IPS DF 4.7 (cell line): Measurements from ENCODE around the gene TULP3.

Source experiments
- DNase-seq: peaks from one replicate; pipeline ENCODE4 v3.0.0-alpha.2; 2013; ENCODE audit warnings: low spot score; ENCODE audit errors: extremely low read depth

Gene TULP3

DNA sequence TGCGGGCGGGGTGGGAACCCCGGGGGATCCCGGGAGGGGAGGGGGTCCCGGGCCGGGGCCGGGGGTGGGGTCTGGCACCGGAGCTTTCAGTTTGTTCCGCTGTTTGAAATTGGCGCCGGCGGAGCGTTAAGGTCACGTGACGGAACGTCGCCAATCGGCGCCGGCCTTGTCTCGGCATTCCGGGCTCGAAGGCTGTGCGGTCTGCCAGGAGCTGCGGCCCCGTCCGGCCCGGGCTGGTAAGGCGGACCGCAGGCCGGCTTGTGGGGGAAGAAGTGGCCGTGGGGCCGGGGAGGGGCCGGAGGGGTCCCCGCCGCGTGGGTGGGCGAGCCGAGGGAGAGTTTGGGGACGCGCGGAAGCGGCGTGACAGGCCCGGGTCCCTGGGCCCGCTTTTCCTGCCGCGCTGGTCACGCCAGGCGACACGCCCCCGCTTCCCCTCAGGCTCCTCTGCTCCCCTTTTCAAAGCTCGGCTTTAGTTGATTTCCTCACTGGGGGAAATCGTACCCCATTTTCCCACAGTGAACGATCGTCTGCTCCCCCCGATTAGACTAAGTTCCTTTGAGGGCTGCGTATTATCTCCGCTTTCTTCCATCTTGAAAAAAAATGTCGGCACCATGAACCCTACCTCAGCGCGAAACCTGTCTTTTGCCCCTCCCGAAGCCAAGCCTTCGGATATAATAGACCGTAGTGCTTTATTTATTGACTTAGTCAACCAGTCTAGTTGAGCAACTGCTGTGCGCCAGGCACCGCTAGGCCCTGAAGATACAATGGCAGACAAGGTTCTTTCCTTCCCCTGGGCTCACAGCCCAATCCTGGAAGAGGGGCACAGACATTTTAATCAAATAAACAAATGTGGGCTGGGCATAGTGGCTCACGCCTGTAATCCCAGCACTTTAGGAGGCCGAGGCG lies 13.4 kb upstream of the TULP3 start, which contains the start of the genes FOXM1 and RHNO1:
Gene FOXM1, minus strand, starts transcription at position 128 of the 906 bp plus-strand sequence. CDS start 2,696 bp downstream, outside the sequence.
Gene RHNO1, plus strand, starts transcription at position 177 of the 906 bp plus-strand sequence. CDS start 8,144 bp downstream, outside the sequence.
- DNase-seq: no peak

DNA sequence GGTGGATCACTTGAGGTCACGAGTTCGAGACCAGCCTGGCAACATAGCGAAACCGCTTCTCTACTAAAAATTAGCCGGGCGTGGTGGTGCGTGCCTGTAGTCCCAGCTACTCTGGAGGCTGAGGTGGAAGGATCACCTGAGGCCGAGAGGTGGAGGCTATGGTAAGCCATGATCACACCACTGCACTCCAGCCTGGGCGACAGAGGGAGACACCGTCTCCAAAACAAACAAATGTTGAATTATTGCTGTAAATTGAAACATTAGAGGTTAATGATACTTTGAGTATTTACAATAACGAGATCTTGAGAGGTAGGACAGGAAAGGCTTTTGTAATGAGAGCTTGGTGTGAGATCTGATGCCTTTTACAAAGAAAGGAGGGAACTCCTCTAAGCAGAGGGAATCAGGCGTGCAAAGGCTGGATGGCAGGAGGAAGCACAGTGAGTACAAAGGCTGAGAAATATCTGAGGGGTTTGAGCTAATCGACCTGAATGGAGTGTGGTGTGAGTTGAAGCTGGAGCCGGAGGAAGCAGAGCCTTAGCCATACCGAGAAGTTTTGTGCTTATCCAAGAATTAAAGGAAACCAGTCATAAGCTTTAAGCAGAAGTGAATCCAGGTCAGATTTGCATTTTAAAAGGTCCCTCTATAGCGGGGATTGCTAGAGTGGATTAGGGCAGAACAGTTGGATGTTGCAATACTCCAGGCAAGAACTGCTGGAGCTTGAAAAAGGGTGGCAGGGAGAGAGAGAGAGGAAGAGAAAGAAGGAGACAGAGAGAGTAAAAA lies 12.5 kb upstream of the TULP3 start:
- no peak for DNase-seq

DNA sequence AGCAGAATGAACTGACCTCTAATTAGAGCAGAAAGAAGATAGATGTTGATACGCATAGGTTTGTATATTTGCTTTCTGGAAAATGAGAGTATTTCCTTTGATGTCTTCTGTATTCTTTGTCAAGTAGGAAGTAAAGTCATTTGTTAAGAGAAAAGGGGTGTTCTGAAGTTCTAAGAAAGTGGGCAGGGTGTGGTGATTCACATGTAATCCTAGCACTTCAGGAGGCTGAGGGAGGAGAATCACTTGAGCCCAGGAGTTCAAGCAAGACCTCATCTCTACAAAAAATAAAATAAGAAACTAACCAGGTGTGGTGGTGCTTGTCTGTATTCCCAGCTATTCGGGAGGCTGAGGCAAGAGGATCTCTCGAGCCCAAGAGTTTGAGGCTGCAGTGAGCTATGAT lies 10.8 kb upstream of the TULP3 start:
- no peak for DNase-seq

DNA sequence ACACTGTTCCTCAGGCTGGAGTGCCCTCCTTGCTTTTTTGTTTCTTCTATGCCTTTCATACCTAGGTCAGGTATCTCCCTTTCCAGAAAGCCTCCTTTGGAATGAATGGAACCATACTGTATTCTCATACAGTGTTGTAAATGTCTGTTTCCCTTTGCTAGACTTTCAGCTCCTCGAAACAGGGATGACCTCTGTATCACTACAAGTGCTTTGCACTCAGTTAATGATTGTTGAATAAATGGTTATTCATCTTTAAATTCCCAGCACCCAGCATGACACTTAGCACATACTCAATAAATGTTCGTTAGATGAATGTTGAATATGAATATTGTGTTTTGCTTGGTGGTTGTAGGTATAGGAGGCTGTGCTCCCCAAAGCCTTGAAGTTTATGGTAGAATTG lies 5.9 kb upstream of the TULP3 start:
- DNase-seq: no peak

DNA sequence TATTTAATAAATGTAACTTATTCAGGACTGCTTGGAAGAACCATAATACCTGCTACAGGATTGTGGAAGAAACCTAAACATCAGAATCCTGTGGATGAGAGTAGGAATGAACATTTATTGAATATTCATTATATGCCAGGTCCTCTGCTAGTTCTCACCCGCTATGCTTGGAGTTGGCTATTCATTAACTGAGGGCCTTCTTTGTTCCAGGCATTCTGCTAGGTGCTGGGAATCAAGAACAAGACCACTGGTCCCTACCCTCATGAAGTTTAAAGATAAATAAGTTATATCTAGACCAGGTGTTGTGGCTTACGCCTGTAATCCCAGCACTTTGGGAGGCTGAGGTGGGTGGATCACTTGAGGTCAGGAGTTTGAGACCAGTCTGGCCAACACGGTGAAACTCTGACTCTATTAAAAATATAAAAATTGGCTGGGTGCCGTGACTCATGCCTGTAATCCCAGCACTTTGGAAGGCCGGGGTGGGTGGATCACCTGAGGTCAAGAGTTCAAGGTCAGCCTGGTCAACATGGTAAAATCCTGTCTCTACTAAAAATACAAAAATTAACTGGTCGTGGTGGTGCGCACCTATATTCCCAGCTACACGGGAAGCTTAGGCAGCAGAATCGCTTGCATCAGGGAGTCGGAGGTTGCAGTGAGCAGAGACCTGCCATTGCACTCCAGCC lies 3.8 kb upstream of the TULP3 start:
- DNase-seq: no peak

DNA sequence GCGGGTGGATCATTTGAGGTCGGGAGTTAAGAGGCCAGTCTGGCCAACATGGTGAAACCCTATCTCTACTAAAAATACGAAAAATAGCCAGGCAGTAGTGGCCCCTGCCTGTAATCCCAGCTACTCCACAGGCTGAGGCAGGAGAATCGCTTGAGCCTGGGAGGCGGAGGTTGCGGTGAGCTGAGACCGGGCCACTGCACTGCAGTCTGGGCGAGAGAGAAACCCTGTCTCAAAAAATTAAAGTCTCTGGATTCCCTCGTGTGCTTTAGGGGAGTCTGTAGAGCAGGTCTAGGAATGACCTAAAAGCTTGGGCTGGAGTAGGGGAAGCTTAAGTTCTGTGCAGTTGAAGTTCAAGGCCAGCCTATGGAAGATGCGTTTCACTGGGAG lies 697 bp upstream of the TULP3 start:
- no peak for DNase-seq

DNA sequence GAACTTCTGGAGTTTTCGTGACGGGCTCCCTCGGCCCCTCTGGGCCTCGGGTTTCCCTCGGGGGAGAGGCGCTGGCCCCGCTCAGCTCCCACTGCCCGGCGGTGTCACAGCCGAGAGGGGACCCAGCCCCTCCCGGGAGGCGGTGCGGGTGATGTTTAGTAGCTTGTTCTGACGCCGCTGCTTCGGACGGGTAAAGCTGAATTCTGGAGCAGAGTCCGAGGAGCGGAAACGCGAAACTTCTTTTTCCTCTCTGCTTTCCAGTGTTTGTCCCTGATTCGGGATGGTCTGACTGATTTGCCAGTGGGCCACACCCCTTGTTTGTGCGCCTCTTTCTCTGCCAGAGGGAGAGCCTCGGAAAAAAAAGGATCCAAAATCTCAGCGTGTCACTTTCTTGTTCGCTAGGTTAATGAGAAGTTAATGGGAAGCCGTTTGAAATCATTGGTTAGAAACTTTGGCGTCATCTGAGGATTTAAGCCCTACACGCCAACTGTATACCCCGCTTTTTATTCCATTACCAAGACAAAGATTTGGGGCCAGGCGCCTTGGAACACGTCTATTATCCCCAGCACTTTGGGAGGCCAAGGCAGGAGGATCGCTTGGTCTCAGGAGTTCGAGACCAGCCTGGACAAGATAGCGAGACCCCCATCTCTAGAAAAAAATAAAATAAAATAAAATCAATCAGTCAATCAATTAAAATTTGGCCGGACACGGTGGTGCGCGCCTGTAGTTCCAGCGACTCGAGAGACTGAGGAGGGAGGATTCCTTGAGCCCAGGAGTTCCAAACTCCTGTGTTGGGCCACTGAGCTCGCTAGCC lies 756 bp downstream of the TULP3 start:
- DNase-seq: no peak

DNA sequence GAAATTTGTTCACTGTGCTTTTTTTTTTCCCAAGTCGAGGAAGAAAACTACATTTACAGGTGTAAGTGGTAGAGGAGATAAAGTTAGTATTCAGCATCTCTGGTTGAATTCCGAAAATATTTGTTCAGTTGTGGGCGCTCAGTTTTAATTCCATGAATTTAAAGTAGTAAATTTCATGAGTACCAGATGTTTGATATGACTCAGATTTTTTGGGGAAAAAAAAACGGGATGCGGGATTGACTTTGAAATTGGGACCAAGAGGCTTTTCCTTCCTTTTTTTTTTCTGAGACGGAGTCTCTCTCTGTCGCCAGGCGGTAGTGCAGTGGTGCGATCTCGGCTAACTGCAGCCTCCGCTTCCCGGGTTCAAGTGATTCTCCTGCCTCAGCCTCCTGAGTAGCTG lies 1.6 kb downstream of the TULP3 start:
- DNase-seq: no peak

DNA sequence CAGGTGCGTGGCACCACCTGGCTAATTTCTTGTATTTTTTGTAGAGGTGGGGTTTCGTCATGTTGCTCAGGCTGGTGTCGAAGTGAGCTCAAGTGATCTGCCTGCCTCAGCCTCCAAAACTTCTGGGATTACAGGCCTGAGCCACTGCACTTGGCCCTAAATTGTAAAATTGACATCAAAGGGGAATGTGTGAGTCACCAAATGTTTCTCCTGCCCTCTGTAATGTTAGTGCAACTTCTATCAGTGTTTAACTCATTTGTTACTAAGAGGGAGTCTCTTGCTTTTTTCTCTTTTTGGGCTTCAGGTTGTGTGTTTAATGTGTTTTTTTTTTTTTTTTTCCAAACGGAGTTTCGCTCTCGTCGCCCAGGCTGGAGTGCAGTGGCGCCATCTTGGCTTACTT lies 2.3 kb downstream of the TULP3 start:
- DNase-seq: no peak

DNA sequence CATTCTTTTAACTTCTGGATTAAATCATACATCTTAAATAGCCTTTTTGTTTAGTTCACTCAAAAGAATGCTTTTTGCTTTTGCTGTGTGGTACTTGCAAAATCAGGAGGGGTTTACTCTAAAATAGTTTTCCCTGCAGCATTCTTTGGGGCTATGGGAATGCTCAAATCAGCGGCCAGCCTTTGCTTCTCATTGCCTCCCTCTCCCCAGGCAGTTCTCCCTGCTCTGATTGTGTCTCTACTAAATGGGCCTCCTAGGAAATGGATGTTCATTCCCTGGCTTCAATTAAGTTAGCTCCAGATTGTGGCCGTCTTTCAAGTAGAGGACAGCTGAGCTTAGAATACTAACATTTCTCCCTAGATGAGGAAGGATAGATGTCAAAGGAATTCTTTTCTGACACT lies 4.4 kb downstream of the TULP3 start:
- no peak for DNase-seq

DNA sequence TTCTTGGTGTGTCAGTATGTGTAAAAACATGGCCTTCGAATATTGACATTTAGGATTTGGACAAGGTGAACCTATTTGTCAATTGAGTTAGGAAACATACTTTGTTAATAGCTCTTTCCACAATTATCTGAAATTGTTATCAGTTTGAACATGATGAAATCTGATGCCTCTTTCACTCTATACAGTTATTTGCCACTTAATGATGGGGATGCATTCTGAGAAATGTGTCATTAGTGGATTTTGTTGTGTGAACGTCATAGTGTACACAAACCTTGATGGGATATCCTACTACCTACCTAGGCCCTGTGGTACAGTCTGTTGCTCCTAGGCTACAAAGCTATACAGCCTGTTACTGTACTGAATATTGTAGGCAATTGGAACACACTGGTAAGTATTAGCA lies 4.8 kb downstream of the TULP3 start:
- DNase-seq: no peak

DNA sequence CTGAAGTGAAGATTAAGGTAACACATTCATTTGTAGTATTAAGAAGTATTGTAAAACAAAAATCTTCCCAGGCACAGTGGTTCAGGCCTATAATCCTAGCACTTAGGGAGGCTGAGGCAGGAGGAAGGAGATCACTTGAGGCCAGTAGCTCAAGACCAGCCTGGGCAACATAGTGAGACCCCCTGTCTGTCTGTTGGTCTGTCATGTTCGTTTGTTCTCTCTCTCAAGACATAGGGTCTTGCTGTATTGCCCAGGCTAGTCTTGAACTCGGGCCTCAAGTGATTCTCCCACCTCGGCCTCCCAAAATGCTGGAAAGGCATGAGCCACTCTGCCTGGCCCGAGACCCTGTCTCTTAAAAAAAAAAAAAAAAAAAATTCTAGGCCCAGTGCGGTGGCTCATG lies 6.7 kb downstream of the TULP3 start:
- DNase-seq: no peak

DNA sequence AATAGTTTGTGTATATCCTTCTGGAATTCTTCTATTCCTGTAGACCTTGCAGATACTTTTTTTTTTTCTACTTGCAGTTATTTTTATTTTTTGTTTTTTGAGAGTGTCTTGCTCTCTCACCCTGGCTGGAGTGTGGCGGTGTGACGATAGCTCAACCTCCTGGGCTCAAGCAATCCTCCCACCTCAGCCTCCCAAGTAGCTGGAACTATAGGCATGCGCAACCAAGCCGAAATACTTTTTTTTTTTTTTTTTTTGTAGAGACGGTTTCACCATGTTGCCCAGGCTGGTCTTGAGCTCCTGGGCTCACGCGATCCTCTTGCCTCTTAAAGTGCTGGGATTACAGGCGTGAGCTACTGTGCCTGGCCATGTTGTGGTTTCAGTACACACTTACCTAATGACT lies 10.0 kb downstream of the TULP3 start:
- no peak for DNase-seq

DNA sequence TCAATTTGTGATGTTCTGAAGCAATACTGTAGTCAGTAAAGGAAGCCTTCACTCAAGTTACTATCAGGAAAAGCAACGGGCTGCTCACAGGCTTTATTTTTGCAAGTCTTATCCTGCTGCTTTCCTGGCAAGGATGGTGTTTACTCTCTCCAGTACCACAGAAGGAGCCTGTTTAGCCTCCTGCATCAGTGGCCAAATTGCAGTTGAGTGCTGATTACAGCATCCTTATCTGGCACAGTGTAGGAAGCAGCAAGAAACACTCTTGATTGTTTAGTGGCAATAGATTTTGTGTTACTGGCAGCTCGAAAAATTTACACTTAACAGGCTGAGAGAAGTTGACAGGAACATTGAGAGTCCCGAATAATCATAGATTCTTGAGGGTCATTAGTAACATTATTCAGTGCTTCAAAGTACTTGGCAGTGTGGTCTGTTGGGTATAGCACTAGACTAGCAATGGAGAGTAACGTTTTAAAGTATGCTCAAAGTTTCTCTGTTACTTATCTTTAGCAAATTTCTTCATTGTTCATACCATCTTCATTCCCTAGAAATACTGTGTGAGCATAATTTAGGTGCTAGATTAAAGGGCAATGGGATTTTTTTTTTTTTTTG lies 11.7 kb downstream of the TULP3 start:
- no peak for DNase-seq

DNA sequence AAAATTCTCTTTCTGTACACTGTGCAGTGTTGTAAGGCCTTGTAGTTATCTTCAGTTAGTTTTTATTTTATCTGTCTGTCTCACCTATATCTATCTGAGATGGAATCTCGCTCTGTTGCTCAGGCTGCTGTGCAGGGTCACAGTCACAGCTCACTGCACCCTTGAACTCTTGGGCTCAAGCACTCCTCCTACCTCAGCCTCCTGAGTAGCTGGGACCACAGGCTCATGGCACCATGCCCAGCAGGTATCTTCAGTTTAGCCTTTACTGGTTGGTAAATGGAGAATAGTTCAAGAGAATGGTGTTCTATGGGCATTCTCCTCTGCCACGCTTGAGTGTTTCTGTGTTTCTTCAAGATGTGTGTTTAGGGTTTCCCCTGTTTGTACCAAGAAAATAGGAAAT lies 13.6 kb downstream of the TULP3 start:
- DNase-seq: no peak

DNA sequence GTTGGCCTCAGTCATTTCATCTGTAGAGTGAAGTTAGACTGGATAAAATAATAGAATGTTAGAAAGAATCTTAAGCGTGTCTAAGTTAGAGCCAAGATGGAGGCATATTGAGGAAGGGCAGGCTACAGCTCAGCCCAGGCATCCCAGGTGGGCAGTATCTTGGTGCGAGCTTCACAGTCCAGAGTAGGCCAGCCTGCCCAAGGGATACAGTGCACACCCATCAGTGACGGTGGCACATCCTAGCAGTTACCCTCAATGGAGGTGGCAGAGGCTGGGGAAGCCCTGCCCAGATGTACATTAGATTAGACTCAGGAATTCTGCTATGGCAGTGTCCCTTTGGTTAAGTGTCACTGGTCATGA lies 21.5 kb downstream of the TULP3 start:
- no peak for DNase-seq

DNA sequence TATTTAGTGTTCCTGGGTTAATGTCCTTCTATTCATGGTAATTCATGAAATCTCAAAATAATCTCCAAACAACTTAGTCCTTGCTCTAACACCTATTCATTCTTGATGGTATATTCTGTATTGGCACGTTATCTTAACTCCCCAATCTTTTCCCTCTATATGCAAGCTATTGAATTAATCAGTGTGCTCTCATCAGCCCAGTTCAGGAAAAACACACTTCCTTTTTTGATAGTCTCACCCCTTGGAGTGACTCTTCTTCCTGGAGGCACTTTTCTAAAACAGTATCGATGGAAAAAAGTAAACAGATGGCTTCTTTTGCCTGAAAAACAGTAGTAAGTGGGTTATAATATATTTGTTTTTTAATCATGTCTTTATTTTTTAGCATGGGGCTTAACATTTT lies 28.6 kb downstream of the TULP3 start:
- DNase-seq: no peak

DNA sequence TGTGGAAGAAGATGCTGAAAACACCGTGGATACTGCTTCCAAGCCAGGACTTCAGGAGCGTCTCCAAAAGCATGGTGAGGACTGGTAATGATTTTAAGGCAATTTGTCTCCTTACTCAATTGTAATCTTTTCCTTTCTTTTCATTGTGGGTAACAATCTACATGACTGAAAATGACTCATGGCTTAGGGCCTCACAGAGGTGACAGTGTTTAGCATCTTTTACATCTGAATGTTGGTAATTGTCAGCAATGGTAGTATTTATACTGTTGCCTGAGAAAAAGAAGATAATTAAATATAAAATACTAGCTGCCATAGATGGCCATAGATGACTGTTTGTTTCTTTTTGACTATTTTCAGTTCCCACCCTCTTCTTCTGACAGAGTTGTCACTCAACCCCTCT lies 31.6 kb downstream of the TULP3 start:
- DNase-seq: no peak

DNA sequence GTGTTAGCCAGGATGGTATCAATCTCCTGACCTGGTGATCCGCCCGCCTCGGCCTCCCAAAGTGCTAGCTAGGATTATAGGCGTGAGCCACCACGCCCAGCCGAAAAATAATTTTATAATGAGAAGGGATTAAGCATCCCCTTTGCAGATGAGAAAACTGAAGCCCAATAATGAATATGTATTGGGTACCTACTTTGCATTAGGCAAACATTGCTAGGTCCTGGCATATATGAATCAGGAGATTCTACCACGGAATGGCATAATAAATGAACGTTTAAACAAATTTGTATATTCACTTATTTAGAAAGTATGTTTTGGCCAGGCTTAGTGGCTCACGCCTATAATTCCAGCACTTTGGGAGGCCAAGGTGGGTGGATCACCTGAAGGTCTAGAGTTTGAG lies 32.4 kb downstream of the TULP3 start:
- DNase-seq: no peak

DNA sequence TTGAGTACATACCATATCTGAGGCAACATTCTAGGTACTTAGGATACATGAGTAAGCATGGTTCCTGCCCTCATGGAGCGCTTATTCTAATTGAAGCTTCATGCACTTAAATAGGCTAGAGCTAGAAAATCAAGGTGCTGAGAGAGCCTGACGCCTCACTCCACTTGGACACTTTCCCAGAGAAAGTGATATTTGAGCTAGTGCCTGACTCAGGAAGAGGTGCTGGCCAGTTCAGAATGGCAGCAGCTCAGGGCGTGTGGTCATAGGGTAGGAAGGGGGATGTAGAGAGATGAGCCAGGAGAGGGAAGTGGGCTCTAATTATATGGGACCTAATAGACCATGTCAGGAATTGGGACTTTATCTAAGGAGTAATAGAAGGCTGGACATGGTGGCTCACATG lies 33.3 kb downstream of the TULP3 start:
- DNase-seq: no peak
